ENCODE measurements around the gene RAG1. TPM values are rescaled to one million over a fixed set of nuclear protein-coding genes. Genes with fewer than 3 reads are reported as not detected.
A peak's percentile ranks its signal among the peaks of the same experiment; 100 is the strongest.

The RAG1 gene
- total RNA-seq, 1 donor from 2014 or later, result 2.6 TPM

- peak; percentile 56 for DNase-seq (ENCODE audit: low read depth)
These were observed 59.2 kb downstream of the RAG1 start for GRCh38 chr11:36627006-36627405.

DNA sequence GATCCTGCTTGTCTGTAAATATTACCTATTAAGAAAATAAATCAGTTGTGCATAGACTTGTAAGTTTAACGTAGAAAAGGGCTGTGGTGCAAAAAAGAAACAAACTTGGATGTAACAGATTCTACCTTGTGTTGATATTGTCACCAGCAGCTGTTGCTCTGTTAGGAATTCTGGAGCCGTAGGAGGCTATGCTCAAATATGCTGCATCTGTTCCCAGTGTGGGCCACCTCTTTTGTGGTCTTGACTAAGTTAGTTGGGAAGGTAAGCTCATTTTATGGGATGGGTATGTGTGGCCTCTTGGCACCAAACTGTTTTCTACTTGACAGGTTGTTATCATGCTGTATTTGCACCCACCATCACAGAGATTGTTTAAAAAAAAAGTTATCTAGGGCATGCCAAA is 59.7 kb downstream of the RAG1 start:
- peak; percentile 86 for DNase-seq (ENCODE audit: low read depth)

DNA sequence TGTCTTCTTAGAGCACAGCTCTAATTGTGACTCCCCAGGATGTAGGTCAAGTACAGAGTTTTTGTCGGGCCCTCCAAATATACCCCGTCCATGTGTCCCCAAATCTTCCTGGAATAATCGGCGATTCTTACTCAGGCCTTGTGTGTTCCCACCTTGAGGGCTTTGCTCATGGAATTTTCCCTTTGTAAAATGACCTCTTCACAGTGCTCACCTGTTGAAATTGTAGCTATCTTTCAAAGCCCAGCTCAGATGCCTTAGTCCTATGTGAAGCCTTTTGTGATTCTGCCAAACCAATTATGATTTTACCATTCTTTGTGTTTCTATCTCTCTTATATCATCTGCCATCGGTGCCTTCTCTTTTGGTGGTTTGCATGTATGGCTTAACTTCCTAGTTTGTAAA is 60.3 kb downstream of the RAG1 start:
- no peak for DNase-seq (ENCODE audit: low read depth)

GRCh38 chr11:36628765-36629244 is 61.0 kb downstream of the RAG1 start:
- no peak for DNase-seq (ENCODE audit: low read depth)

Other genes starting within 250 kb of the RAG1 start
- 18.3 and 20.4 TPM in 2 replicates for gene TRAF6, start 57.7 kb upstream of the RAG1 start, total RNA-seq
- gene IFTAP, start 26.5 kb downstream of the RAG1 start, total RNA-seq, result 45.1 and 51.0 TPM in 2 replicates
- not detected in 2 replicates for gene RAG2, start 30.2 kb downstream of the RAG1 start, total RNA-seq